H9 (cell line): ENCODE data around the gene MND1. TPM values are rescaled to one million over a fixed set of nuclear protein-coding genes. Genes with fewer than 3 reads are reported as not detected.

ENCODE experiments used
- DNase-seq: peaks from one replicate; pipeline ENCODE4 v3.0.0-alpha.2; 2017
- H2AFZ ChIP-seq: one replicate; pipeline ENCODE4 v1.6.1; 2013; ENCODE audit warnings: mild to moderate bottlenecking, low read length, control low read depth, moderate library complexity
- H2AK5ac ChIP-seq: 2 replicates; pipeline ENCODE4 v1.6.1; 2013; ENCODE audit warnings: low read length, control low read depth, mixed read lengths; ENCODE audit not compliant: insufficient read length
- H2BK120ac ChIP-seq: one replicate; pipeline ENCODE4 v1.6.1; 2013; ENCODE audit warnings: low read depth, mild to moderate bottlenecking, low read length, control low read depth, inconsistent platforms; ENCODE audit not compliant: poor library complexity, severe bottlenecking
- H2BK12ac ChIP-seq: 2 replicates; pipeline ENCODE4 v1.6.1; 2013; ENCODE audit warnings: low read length, control low read depth, mixed read lengths, low read depth; ENCODE audit not compliant: insufficient read length
- H2BK15ac ChIP-seq: 2 replicates; pipeline ENCODE4 v1.6.1; 2013; ENCODE audit warnings: low read depth, low read length, control low read depth
- H2BK20ac ChIP-seq: one replicate; pipeline ENCODE4 v1.6.1; 2013; ENCODE audit warnings: low read depth, mild to moderate bottlenecking, low read length, control low read depth, inconsistent platforms; ENCODE audit not compliant: poor library complexity, severe bottlenecking
- H2BK5ac ChIP-seq: 2 replicates; pipeline ENCODE4 v1.6.1; 2013; ENCODE audit warnings: low read length, control low read depth, mixed read lengths; ENCODE audit not compliant: insufficient read length
- H3K14ac ChIP-seq: 2 replicates; pipeline ENCODE4 v1.6.1; 2013; ENCODE audit warnings: low read length, control low read depth; ENCODE audit not compliant: insufficient read depth
- H3K18ac ChIP-seq: 2 replicates; pipeline ENCODE4 v1.6.1; 2013; ENCODE audit warnings: low read depth, mild to moderate bottlenecking, mixed read lengths, low read length, control low read depth; ENCODE audit not compliant: insufficient read length
- H3K23ac ChIP-seq: 2 replicates; pipeline ENCODE4 v1.6.1; 2013; ENCODE audit warnings: low read length, control low read depth, mixed read lengths, low read depth; ENCODE audit not compliant: insufficient read length
- H3K23me2 ChIP-seq: 2 replicates; pipeline ENCODE4 v1.6.1; 2013; ENCODE audit warnings: low read depth, mild to moderate bottlenecking, mixed read lengths, low read length, control low read depth; ENCODE audit not compliant: insufficient read length, poor library complexity, severe bottlenecking
- H3K27ac ChIP-seq: 2 replicates; pipeline ENCODE4 v1.5.1; 2013; ENCODE audit warnings: low read length, control low read depth, mixed read lengths, low read depth; ENCODE audit not compliant: insufficient read length
- H3K27me3 ChIP-seq: 2 replicates; pipeline ENCODE4 v1.6.1; 2013; ENCODE audit warnings: low read length, control low read depth, inconsistent platforms; ENCODE audit not compliant: insufficient read depth
- H3K4ac ChIP-seq: 2 replicates; pipeline ENCODE4 v1.6.1; 2013; ENCODE audit warnings: low read depth, mild to moderate bottlenecking, control low read depth, inconsistent platforms, low read length, moderate library complexity
- H3K4me1 ChIP-seq: 2 replicates; pipeline ENCODE4 v1.6.1; 2013; ENCODE audit warnings: low read length, control low read depth, inconsistent platforms; ENCODE audit not compliant: insufficient read depth
- H3K4me2 ChIP-seq: 2 replicates; pipeline ENCODE4 v1.6.1; 2013; ENCODE audit warnings: low read length, control low read depth, mixed read lengths; ENCODE audit not compliant: insufficient read length, insufficient read depth
- H3K56ac ChIP-seq: 2 replicates; pipeline ENCODE4 v1.6.1; 2013; ENCODE audit warnings: low read depth, mild to moderate bottlenecking, mixed read lengths, low read length, control low read depth; ENCODE audit not compliant: insufficient read length
- H3K79me1 ChIP-seq: 2 replicates; pipeline ENCODE4 v1.6.1; 2013; ENCODE audit warnings: low read depth, mild to moderate bottlenecking, moderate library complexity, low read length, control low read depth, inconsistent platforms; ENCODE audit not compliant: insufficient read depth, poor library complexity, severe bottlenecking
- H3K79me2 ChIP-seq: 2 replicates; pipeline ENCODE4 v1.6.1; 2013; ENCODE audit warnings: low read length, control low read depth, inconsistent platforms; ENCODE audit not compliant: insufficient read depth
- H3K9ac ChIP-seq: 2 replicates; pipeline ENCODE4 v1.6.1; 2013; ENCODE audit warnings: low read length, control low read depth, mixed read lengths; ENCODE audit not compliant: insufficient read length; ENCODE audit errors: extremely low read depth
- H3K9me3 ChIP-seq: one replicate; pipeline ENCODE4 v1.6.1; 2013; ENCODE audit warnings: low read depth, low read length, inconsistent platforms; ENCODE audit not compliant: control insufficient read depth
- H3T11ph ChIP-seq: one replicate; pipeline ENCODE4 v1.6.1; 2013; ENCODE audit warnings: mild to moderate bottlenecking, low read length, control low read depth, inconsistent platforms
- H4K20me1 ChIP-seq: one replicate; pipeline ENCODE4 v1.6.1; 2013; ENCODE audit not compliant: control insufficient read depth, insufficient read length, insufficient read depth
- H4K5ac ChIP-seq: 2 replicates; pipeline ENCODE4 v1.6.1; 2013; ENCODE audit warnings: low read depth, mild to moderate bottlenecking, mixed read lengths, low read length, control low read depth; ENCODE audit not compliant: insufficient read length
- H4K8ac ChIP-seq: replicated peaks from 2 replicates; pipeline ENCODE4 v1.6.1; 2013; ENCODE audit warnings: low read length, control low read depth, mixed read lengths, low read depth; ENCODE audit not compliant: insufficient read length
- H4K91ac ChIP-seq: 2 replicates; pipeline ENCODE4 v1.6.1; 2013; ENCODE audit warnings: low read depth, mild to moderate bottlenecking, moderate library complexity, mixed read lengths, low read length, control low read depth; ENCODE audit not compliant: insufficient read length
- H3K27ac Mint-ChIP-seq, 3 experiments: 2 replicates in 2 of 3; 3 replicates in 1 of 3; pipeline ENCODE4 v1.8.0; 2020 to 2021; ENCODE audit warnings: mixed read lengths in 3 of 3, mild to moderate bottlenecking in 1 of 3, moderate library complexity in 1 of 3
- H3K27me3 Mint-ChIP-seq: 2 replicates; pipeline ENCODE4 v1.8.0; 2021; ENCODE audit warnings: low read depth, mild to moderate bottlenecking, moderate library complexity, mixed read lengths
- H3K36me3 Mint-ChIP-seq, 3 experiments: 2 replicates in 2 of 3; 3 replicates in 1 of 3; pipeline ENCODE4 v1.8.0; 2020 to 2021; ENCODE audit warnings: low read depth in 3 of 3, mixed read lengths in 3 of 3; ENCODE audit not compliant: insufficient read depth in 1 of 3
- H3K4me1 Mint-ChIP-seq, 2 experiments: 2 replicates each; pipeline ENCODE4 v1.8.0; 2020; ENCODE audit warnings: mixed read lengths in 2 of 2
- H3K4me3 Mint-ChIP-seq, 2 experiments: 2 replicates in 1 of 2; 3 replicates in 1 of 2; pipeline ENCODE4 v1.8.0; 2020 to 2021; ENCODE audit warnings: mild to moderate bottlenecking in 2 of 2, mixed read lengths in 2 of 2, moderate library complexity in 1 of 2
- H3K9me3 Mint-ChIP-seq, 2 experiments: 2 replicates in 1 of 2; 3 replicates in 1 of 2; pipeline ENCODE4 v1.8.0; 2020; ENCODE audit warnings: mild to moderate bottlenecking in 2 of 2, mixed read lengths in 2 of 2, moderate library complexity in 1 of 2
- CTCF ChIP-seq: fragments of 200-600 bp; sonication (generic); conservative IDR thresholded peaks from 3 replicates; pipeline ENCODE4 v1.8.0; 2021; ENCODE audit warnings: antibody characterized with exemption, mild to moderate bottlenecking
- WGBS: extraction: QIAGEN DNeasy Blood & Tissue Kit; methylation state at CpG from one replicate; pipeline ENCODE4 v1.1.7; 2013; ENCODE audit warnings: missing lambda C conversion rate, low lambda C conversion rate, mixed read lengths; ENCODE audit not compliant: insufficient read length; ENCODE audit errors: extremely low coverage; 5-methylcytosine and 5-hydroxymethylcytosine counted together
- total RNA-seq: library from RNA; stranded (reverse); gene quantifications from 2 replicates; pipeline ENCODE4 v1.2.1, GENCODE V29; 2021

MND1 gene
- total RNA-seq, 1 experiment from 2014 or later = 21.0 TPM

- Histone ChIP-seq H2BK20ac (no peak overlapping the region), H3K23me2 (no peaks in the 10 kb centered on the region), H2BK15ac (no peak overlapping the region), H4K5ac (no peak overlapping the region), H3K27me3 (no peaks in the 10 kb centered on the region), H3K79me1 (no peaks in the 10 kb centered on the region), H4K8ac (no peak overlapping the region), H4K91ac (no peak overlapping the region), H3T11ph (no peak overlapping the region), H2BK5ac (no peak overlapping the region), H2BK12ac (no peak overlapping the region), H3K4me2 (no peak overlapping the region), H2AK5ac (no peak overlapping the region), H3K9me3 (no peaks in the 10 kb centered on the region), H3K9ac (no peak overlapping the region), H2BK120ac (no peak overlapping the region), H3K4me1 (no peaks in the 10 kb centered on the region), H3K4ac (no peak overlapping the region), H3K23ac (no peak overlapping the region), H4K20me1 (no peaks in the 10 kb centered on the region), H3K27ac (no peak overlapping the region), H3K79me2 (no peaks in the 10 kb centered on the region), H3K56ac (no peak overlapping the region), H3K18ac (no peak overlapping the region), H2AFZ (no peak overlapping the region), H3K14ac (no peak overlapping the region)
- no peak for DNase-seq
- no peaks in the 10 kb centered on the region for H3K27me3 Mint-ChIP-seq
- no peak for TF ChIP-seq CTCF
- peaks cover 14 to 18% of the 10 kb centered on the region in 2 experiments for H3K9me3 Mint-ChIP-seq
- H3K27ac Mint-ChIP-seq = no peak overlapping the region
- H3K4me1 Mint-ChIP-seq = 0 out of 4 replicates have a peak, but pooled peaks cover 0 to 3% of the 10 kb centered on the region in 2 experiments
- WGBS = no CpG with 5 or more reads among the region's 1 CpG
- H3K36me3 Mint-ChIP-seq = peaks cover 27 to 42% (median 30%) of the 10 kb centered on the region in 3 experiments
- no peak overlapping the region for H3K4me3 Mint-ChIP-seq
These were observed 59.2 kb downstream of the MND1 start for GRCh38 chr4:153403726-153404125.
